LNCAP (cell line): ENCODE results near the gene KAT6B.

Source experiments
- CTCF ChIP-seq: fragments of 450-650 bp; IDR thresholded peaks from 2 replicates; pipeline ENCODE4 v1.5.1; 2017; ENCODE audit warnings: mild to moderate bottlenecking

KAT6B gene

GRCh38 chr10:75024971-75025523 lies 198.6 kb downstream of the KAT6B start:
- TF ChIP-seq CTCF: no peak

- no peak for TF ChIP-seq CTCF
Measured at GRCh38 chr10:75028049-75028448, 201.6 kb downstream of the KAT6B start.

GRCh38 chr10:75028748-75029147 lies 202.3 kb downstream of the KAT6B start:
- no peak for TF ChIP-seq CTCF

- no peak for TF ChIP-seq CTCF
Measured at GRCh38 chr10:75029420-75029819, 203.0 kb downstream of the KAT6B start.

GRCh38 chr10:75029857-75030256 lies 203.5 kb downstream of the KAT6B start:
- no peak for TF ChIP-seq CTCF

GRCh38 chr10:75030371-75030770 lies 204.0 kb downstream of the KAT6B start:
- no peak for TF ChIP-seq CTCF

- TF ChIP-seq CTCF: no peak
Measured at GRCh38 chr10:75032119-75032518, 205.7 kb downstream of the KAT6B start.

- no peak for TF ChIP-seq CTCF
Measured at GRCh38 chr10:75032813-75033212, 206.4 kb downstream of the KAT6B start.
